ENCODE data around the gene COQ4. TPM values are rescaled to one million over a fixed set of nuclear protein-coding genes. Genes with fewer than 3 reads are reported as not detected.

COQ4 gene
- total RNA-seq, 1 experiment from 2014 or later, result 45.3 TPM

DNA sequence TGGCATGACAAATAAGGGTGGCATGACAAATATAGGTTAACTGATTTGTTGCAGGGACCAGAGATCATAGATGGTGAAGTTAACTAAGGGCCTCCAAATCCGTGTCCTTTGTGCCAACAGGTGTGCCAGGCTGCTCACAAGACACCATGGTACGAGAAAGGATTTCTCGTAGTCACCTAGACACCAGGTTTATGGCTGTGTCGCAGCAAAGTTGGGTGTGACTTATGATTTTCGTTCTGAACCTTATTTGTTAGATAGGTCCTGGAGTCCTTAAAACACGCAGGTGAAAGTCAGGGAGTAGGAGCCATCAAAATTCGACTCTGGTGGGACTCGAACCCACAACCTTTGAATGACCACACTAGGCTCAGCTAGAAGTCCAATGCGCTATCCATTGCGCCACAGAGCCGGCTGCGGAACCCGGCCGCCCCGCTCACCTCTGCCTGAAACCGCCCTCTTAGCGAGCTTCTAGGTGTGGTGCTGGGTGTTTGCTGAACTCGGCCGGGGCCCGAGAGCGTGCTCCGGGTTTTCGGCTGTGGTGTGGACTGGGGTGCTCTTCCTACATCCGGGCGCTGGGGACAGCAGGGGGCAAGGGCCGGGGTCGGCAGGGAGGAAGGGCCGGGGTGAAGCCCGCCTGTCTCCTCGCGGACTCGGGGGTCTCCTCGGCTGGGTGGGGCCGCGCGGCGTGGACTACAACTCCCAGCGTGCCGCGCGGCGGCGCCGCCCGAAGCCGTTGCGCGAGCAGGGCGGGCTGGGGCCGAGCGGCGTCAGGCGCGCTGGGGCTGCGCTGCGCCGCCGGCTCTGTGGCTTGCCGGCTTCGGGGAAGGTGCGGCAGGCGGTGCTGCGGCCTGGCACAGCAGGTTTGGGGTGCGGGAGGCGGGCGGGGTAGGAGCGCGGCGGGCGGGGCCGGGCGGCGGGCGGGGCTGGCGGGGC is 17.4 kb downstream of the COQ4 start, which contains the start of gene SLC27A4 (continued):
- no peak for TF ChIP-seq ERG (CRISPR knock-in tag; IDR thresholded peaks at IDR 0.05)
- no peak for TF ChIP-seq RELA (CRISPR knock-in tag; IDR thresholded peaks at IDR 0.05; ENCODE audit: borderline replicate concordance)
- TF ChIP-seq, protein P1, sequence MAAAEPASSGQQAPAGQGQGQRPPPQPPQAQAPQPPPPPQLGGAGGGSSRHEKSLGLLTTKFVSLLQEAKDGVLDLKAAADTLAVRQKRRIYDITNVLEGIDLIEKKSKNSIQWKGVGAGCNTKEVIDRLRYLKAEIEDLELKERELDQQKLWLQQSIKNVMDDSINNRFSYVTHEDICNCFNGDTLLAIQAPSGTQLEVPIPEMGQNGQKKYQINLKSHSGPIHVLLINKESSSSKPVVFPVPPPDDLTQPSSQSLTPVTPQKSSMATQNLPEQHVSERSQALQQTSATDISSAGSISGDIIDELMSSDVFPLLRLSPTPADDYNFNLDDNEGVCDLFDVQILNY (CRISPR knock-in tag; IDR thresholded peaks at IDR 0.05), result no peak; the same call in 1 of the 2 replicates
- TF ChIP-seq ZNF396 (CRISPR knock-in tag; IDR thresholded peaks at IDR 0.05; ENCODE audit: borderline replicate concordance), result no peak
- no peak for TF ChIP-seq CDX4 (CRISPR knock-in tag; IDR thresholded peaks at IDR 0.05; ENCODE audit: borderline replicate concordance)
- peak; percentile 34; the same call in 1 of the 2 replicates for TF ChIP-seq GABPB1 (CRISPR knock-in tag; IDR thresholded peaks at IDR 0.05)
- no peak for TF ChIP-seq SMAD3 (CRISPR knock-in tag; IDR thresholded peaks at IDR 0.05; ENCODE audit: borderline replicate concordance)
- TF ChIP-seq CREM (CRISPR knock-in tag; IDR thresholded peaks at IDR 0.05), result peak; percentile 78; the same call in 1 of the 2 replicates
- no peak for TF ChIP-seq MYBL2 (CRISPR knock-in tag; IDR thresholded peaks at IDR 0.05)
- TF ChIP-seq, protein P2, sequence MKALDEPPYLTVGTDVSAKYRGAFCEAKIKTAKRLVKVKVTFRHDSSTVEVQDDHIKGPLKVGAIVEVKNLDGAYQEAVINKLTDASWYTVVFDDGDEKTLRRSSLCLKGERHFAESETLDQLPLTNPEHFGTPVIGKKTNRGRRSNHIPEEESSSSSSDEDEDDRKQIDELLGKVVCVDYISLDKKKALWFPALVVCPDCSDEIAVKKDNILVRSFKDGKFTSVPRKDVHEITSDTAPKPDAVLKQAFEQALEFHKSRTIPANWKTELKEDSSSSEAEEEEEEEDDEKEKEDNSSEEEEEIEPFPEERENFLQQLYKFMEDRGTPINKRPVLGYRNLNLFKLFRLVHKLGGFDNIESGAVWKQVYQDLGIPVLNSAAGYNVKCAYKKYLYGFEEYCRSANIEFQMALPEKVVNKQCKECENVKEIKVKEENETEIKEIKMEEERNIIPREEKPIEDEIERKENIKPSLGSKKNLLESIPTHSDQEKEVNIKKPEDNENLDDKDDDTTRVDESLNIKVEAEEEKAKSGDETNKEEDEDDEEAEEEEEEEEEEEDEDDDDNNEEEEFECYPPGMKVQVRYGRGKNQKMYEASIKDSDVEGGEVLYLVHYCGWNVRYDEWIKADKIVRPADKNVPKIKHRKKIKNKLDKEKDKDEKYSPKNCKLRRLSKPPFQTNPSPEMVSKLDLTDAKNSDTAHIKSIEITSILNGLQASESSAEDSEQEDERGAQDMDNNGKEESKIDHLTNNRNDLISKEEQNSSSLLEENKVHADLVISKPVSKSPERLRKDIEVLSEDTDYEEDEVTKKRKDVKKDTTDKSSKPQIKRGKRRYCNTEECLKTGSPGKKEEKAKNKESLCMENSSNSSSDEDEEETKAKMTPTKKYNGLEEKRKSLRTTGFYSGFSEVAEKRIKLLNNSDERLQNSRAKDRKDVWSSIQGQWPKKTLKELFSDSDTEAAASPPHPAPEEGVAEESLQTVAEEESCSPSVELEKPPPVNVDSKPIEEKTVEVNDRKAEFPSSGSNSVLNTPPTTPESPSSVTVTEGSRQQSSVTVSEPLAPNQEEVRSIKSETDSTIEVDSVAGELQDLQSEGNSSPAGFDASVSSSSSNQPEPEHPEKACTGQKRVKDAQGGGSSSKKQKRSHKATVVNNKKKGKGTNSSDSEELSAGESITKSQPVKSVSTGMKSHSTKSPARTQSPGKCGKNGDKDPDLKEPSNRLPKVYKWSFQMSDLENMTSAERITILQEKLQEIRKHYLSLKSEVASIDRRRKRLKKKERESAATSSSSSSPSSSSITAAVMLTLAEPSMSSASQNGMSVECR (CRISPR knock-in tag; IDR thresholded peaks at IDR 0.05; ENCODE audit: borderline replicate concordance), result no peak
- TF ChIP-seq NFATC4 (CRISPR knock-in tag; IDR thresholded peaks at IDR 0.05), result no peak
- TF ChIP-seq SMAD4 (CRISPR knock-in tag; IDR thresholded peaks at IDR 0.05), result no peak; the same call in 1 of the 2 replicates
- no peak for TF ChIP-seq OVOL2 (CRISPR knock-in tag; IDR thresholded peaks at IDR 0.05; ENCODE audit: borderline replicate concordance)
- TF ChIP-seq NR3C1 (CRISPR knock-in tag; conservative IDR thresholded peaks at IDR 0.05; ENCODE audit: low read depth), result no peak
- no peak for TF ChIP-seq HMGA2 (CRISPR knock-in tag; IDR thresholded peaks at IDR 0.05)
- TF ChIP-seq, protein P3, sequence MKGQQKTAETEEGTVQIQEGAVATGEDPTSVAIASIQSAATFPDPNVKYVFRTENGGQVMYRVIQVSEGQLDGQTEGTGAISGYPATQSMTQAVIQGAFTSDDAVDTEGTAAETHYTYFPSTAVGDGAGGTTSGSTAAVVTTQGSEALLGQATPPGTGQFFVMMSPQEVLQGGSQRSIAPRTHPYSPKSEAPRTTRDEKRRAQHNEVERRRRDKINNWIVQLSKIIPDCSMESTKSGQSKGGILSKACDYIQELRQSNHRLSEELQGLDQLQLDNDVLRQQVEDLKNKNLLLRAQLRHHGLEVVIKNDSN (CRISPR knock-in tag; IDR thresholded peaks at IDR 0.05), result no peak
- no peak for TF ChIP-seq FOXJ3 (CRISPR knock-in tag; IDR thresholded peaks at IDR 0.05; ENCODE audit: borderline replicate concordance)
- no peak for TF ChIP-seq CBFB (CRISPR knock-in tag; IDR thresholded peaks at IDR 0.05; ENCODE audit: low read depth)
- TF ChIP-seq HMGXB4 (CRISPR knock-in tag; IDR thresholded peaks at IDR 0.05), result peak; percentile 92
- no peak for TF ChIP-seq ELF4 (CRISPR knock-in tag; IDR thresholded peaks at IDR 0.05; ENCODE audit: low read depth)
- no peak for TF ChIP-seq ZBTB21 (CRISPR knock-in tag; IDR thresholded peaks at IDR 0.05; ENCODE audit: borderline replicate concordance)
- TF ChIP-seq NR2C2 (CRISPR knock-in tag; IDR thresholded peaks at IDR 0.05), result no peak
- TF ChIP-seq EMX1 (CRISPR knock-in tag; IDR thresholded peaks at IDR 0.05), result 0 out of 2 replicates have a peak, but pooled peaks have one; percentile 47
- TF ChIP-seq, protein P4, sequence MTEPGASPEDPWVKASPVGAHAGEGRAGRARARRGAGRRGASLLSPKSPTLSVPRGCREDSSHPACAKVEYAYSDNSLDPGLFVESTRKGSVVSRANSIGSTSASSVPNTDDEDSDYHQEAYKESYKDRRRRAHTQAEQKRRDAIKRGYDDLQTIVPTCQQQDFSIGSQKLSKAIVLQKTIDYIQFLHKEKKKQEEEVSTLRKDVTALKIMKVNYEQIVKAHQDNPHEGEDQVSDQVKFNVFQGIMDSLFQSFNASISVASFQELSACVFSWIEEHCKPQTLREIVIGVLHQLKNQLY (CRISPR knock-in tag; IDR thresholded peaks at IDR 0.05), result no peak
- TF ChIP-seq CREB1 (CRISPR knock-in tag; IDR thresholded peaks at IDR 0.05), result no peak
- TF ChIP-seq ZNF232 (CRISPR knock-in tag; IDR thresholded peaks at IDR 0.05), result no peak
- no peak for TF ChIP-seq TP53 (CRISPR knock-in tag; IDR thresholded peaks at IDR 0.05)
